Cardiac muscle cell (in vitro differentiated cells and primary cell): ENCODE results near the gene CNTN2. TPM values are rescaled to one million over a fixed set of nuclear protein-coding genes. Genes with fewer than 3 reads are reported as not detected.

ENCODE experiments used
- DNase-seq, 2 donors: peaks; one replicate each; pipeline versions ENCODE4 v3.0.0 to v3.0.0-alpha.2; 2010 to 2017; ENCODE audit warnings: low read depth in 1 of 2, low spot score in 1 of 2
- H3K27ac ChIP-seq: fragments of 200-600 bp; sonication (generic); 2 replicates; pipeline ENCODE4 v1.5.1; 2016
- H3K27me3 ChIP-seq: fragments of 200-600 bp; sonication (generic); 2 replicates; pipeline ENCODE4 v1.6.0; 2016; ENCODE audit warnings: control low read depth
- H3K36me3 ChIP-seq: fragments of 200-600 bp; sonication (generic); 2 replicates; pipeline ENCODE4 v1.5.1; 2016; ENCODE audit warnings: control low read depth
- H3K4me1 ChIP-seq: fragments of 200-600 bp; sonication (generic); 2 replicates; pipeline ENCODE4 v1.8.1; 2017; ENCODE audit warnings: low read depth, mild to moderate bottlenecking, mixed run types
- H3K4me3 ChIP-seq: fragments of 200-600 bp; sonication (generic); 2 replicates; pipeline ENCODE4 v1.5.1; 2016; ENCODE audit warnings: mild to moderate bottlenecking
- H3K9me3 ChIP-seq: fragments of 200-600 bp; sonication (generic); 2 replicates; pipeline ENCODE4 v1.5.1; 2017; ENCODE audit warnings: low read depth, mild to moderate bottlenecking, control low read depth
- polyA plus RNA-seq: library from polyadenylated mRNA; unstranded; fragments of >200 nt; fragmentation: Nextera tagmentation; extraction: Ambion mirVana; gene quantifications from 2 replicates; pipeline ENCODE4 v1.2.1, GENCODE V29; 2016
- total RNA-seq: library from RNA; depleted of rRNA; stranded (reverse); fragments of >200 nt; gene quantifications from 2 replicates; pipeline ENCODE4 v1.2.3, GENCODE V29; 2016
- TF ChIP-seq, protein P1 (sequence below): IDR thresholded peaks from 2 replicates; pipeline ENCODE4 v1.5.1; 2012; ENCODE audit warnings: low read depth, mild to moderate bottlenecking, low read length

CNTN2 gene
- total and polyA plus RNA-seq, 2 experiments from 2014 or later, result not detected

DNA sequence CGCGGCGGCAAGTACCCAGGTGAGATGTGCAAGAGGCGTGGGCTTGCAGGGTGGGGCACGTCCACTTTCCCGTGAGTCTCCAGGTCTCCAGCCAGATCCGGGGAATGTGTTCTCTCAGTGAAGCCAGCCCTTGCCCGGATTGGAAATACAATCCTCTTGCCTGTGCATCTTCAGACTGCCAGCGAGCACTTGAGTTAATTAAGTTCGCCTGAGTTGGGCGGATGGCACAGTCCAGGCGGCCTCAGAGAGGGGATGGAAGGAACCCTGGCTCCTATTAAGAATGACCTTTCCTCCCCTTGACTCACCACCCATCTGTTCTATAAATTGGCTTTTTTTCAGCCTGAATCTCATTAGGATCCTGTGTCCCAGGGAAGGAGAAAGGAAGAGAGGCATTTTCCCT is 33.3 kb upstream of the CNTN2 start:
- no peak for DNase-seq
- H3K27ac ChIP-seq, result no peak overlapping the region

DNA sequence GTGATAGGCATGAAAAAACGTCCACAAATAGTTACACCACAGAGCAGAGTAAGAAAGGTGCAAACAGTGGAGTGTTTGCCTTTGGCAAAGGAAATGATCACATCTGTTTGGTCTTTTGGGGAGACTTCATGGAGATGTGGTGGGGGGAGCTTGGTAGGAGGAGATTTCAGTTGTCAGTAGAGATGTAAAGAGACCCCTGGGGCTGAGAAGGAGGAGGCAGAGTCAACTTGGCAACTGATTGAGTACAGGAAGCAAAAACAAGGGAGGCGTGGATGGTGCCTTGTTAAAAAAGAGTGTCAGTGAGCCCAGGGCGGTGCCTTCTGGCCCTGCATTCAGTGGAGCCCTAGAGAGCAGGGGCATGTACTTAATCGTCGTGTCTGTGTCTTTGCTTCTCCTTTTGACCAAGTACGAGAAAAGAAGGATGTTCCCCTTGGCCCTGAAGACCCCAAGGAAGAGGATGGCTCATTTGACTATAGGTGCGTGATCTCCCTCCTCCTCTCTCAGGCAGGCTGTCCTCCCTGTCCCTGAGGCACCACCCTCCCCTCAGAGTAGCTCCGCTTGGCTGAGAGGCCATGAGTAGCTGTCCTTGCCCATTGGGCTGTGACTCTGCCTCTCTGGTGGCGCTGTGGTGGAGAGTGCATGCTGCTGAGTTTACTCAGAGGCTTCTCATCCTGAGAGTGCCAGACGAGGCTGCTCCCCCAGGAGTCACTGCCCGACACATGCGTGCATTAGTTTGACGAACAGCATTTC is 30.4 kb upstream of the CNTN2 start:
- H3K4me3 ChIP-seq, result no peak overlapping the region
- no peak overlapping the region for H3K27ac ChIP-seq
- H3K36me3 ChIP-seq, result no peaks in the 10 kb centered on the region
- no peak for DNase-seq
- no peaks in the 10 kb centered on the region for H3K4me1 ChIP-seq
- TF ChIP-seq, protein P1, sequence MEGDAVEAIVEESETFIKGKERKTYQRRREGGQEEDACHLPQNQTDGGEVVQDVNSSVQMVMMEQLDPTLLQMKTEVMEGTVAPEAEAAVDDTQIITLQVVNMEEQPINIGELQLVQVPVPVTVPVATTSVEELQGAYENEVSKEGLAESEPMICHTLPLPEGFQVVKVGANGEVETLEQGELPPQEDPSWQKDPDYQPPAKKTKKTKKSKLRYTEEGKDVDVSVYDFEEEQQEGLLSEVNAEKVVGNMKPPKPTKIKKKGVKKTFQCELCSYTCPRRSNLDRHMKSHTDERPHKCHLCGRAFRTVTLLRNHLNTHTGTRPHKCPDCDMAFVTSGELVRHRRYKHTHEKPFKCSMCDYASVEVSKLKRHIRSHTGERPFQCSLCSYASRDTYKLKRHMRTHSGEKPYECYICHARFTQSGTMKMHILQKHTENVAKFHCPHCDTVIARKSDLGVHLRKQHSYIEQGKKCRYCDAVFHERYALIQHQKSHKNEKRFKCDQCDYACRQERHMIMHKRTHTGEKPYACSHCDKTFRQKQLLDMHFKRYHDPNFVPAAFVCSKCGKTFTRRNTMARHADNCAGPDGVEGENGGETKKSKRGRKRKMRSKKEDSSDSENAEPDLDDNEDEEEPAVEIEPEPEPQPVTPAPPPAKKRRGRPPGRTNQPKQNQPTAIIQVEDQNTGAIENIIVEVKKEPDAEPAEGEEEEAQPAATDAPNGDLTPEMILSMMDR, result no peak
- no peaks in the 10 kb centered on the region for H3K27me3 ChIP-seq
- H3K9me3 ChIP-seq, result no peaks in the 10 kb centered on the region

More for the DNA sequence above, 33.3 kb upstream of the CNTN2 start:
- H3K4me1 ChIP-seq, result no peaks in the 10 kb centered on the region
- no peaks in the 10 kb centered on the region for H3K36me3 ChIP-seq
- no peaks in the 10 kb centered on the region for H3K9me3 ChIP-seq
- no peak overlapping the region for H3K4me3 ChIP-seq
- H3K27me3 ChIP-seq, result no peaks in the 10 kb centered on the region
- TF ChIP-seq, protein P1, result no peak

DNA sequence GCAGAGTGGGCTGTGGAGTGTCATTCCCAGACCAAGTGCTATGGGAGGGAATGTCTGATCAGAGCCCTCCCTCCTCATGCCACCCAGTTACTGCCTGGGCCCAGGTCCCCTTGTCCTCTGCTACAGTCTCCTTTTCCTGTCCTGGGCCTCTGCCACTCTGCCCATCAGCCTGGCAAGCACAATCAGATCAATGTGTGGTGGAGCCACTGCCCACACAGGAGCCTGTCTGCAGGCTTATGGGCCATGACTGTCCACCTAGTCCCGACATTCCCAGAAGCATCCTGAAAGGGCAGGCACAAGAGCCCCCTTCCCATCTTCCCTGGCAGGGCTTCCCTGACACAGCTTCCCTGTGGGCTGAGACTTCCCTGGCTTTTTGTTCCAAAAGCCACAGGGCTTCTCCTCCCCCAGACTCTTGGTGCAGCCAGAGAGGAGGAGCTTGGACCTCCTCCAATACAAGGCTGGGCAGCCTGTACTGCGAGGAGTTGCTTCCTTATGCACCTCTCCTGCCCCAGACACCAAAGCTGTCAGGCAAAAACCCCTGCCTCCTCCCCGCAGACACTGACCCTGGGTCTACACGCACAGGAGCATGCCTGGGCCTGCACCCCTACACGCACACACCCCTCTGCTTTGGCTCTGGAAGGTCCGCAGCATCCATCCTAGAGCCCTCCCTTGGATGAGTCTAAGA is 29.2 kb upstream of the CNTN2 start:
- H3K4me1 ChIP-seq, result no peaks in the 10 kb centered on the region
- peak; percentile 23 to 76 for DNase-seq

DNA sequence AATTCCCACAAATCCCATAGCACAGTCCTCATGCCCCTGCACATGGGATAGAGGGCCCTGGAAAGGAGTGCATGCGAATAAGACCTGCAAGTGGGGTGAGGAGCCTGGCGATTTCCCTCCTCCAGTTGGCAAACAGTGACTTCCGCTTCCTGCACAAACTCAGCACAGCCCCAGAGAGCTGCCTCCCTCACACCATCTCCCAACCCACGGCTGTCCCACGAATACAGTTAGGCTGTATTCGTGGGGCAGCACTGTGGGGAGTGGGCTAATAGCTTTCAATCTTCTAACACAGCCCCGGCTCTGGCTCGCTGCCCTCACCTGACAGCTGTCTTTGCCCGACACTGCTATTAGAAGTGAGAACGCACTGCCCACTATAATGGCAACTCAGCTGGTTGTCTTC is 28.2 kb upstream of the CNTN2 start:
- Histone ChIP-seq H3K4me1 (no peaks in the 10 kb centered on the region), H3K9me3 (no peaks in the 10 kb centered on the region), H3K27ac (no peak overlapping the region), H3K36me3 (no peaks in the 10 kb centered on the region), H3K4me3 (no peak overlapping the region), H3K27me3 (peaks cover 3% of the 10 kb centered on the region)
- DNase-seq, result no peak
- TF ChIP-seq, protein P1, result no peak

More for the DNA sequence above, 29.2 kb upstream of the CNTN2 start:
- H3K9me3 ChIP-seq, result no peaks in the 10 kb centered on the region
- TF ChIP-seq, protein P1, result no peak
- no peak overlapping the region for H3K4me3 ChIP-seq
- H3K27ac ChIP-seq, result no peak overlapping the region
- H3K36me3 ChIP-seq, result no peaks in the 10 kb centered on the region
- no peaks in the 10 kb centered on the region for H3K27me3 ChIP-seq

DNA sequence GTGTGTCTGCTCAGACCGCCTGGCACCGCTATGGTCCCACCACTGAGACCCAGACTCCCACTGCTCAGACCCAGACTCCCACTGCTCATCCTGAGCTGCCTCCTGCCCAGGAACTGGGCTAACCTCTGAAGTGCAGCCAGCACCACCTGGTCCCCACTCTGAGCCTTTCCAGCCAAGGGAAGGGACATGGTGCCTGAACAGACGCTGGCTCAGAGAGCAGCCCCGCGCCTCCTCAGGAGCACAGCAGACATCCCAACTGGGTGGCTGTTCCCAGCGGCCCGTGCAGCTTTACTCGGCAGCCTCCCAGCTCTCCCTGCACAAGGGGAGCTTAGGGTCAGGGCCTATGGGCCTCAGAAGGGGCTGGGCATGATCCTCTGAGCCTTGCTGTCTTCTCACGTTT is 27.8 kb upstream of the CNTN2 start:
- Histone ChIP-seq H3K9me3 (no peaks in the 10 kb centered on the region), H3K27me3 (peaks cover 3% of the 10 kb centered on the region), H3K4me3 (no peak overlapping the region), H3K36me3 (no peaks in the 10 kb centered on the region), H3K27ac (no peak overlapping the region), H3K4me1 (no peaks in the 10 kb centered on the region)
- TF ChIP-seq, protein P1, result no peak
- no peak for DNase-seq
